ENCODE measurements around the gene GMDS.

GMDS gene

DNA sequence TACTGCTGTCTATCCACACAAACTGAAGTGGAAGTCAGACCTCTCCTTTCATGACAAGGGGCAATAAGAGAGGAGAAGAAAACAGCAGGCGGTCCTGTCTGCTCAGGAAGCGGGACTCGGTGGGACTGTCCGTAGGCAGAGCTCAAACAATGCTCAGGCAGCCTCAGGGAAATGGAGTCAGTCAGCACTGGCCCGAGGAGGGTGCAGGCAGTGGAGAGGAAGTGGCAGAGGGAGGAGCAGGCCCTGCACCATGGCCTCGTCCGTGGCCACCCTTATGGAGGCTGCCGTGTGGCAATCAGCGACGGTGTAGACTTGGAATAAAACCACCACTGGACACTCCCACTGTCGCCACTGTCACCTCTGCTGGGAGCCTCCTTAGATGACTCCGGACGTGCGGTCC, 616.1 kb downstream of the GMDS start:
- TF ChIP-seq, protein P1, sequence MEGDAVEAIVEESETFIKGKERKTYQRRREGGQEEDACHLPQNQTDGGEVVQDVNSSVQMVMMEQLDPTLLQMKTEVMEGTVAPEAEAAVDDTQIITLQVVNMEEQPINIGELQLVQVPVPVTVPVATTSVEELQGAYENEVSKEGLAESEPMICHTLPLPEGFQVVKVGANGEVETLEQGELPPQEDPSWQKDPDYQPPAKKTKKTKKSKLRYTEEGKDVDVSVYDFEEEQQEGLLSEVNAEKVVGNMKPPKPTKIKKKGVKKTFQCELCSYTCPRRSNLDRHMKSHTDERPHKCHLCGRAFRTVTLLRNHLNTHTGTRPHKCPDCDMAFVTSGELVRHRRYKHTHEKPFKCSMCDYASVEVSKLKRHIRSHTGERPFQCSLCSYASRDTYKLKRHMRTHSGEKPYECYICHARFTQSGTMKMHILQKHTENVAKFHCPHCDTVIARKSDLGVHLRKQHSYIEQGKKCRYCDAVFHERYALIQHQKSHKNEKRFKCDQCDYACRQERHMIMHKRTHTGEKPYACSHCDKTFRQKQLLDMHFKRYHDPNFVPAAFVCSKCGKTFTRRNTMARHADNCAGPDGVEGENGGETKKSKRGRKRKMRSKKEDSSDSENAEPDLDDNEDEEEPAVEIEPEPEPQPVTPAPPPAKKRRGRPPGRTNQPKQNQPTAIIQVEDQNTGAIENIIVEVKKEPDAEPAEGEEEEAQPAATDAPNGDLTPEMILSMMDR (conservative IDR thresholded peaks at IDR 0.05; ENCODE audit: low read depth), result no peak
- CTCF ChIA-PET, result interaction anchor here (0.6 kb wide), 1 partner anchor 92 kb away, joined by 5 read pairs; no protein-coding TSS in a partner anchor
- POLR2A ChIA-PET (ENCODE audit: low non-redundant PET), result no interaction called here

GRCh38 chr6:1627827-1628560, 617.4 kb downstream of the GMDS start:
- H3K27ac ChIP-seq, result no peak overlapping the region
- ChIA-PET CTCF (no interaction called here), POLR2A (ENCODE audit: low non-redundant PET) (no interaction called here)
- TF ChIP-seq, protein P1 (conservative IDR thresholded peaks at IDR 0.05; ENCODE audit: low read depth), result no peak
- DNase-seq (ENCODE audit: low spot score), result no peak

More for the DNA sequence above, 616.1 kb downstream of the GMDS start:
- no peak for DNase-seq (ENCODE audit: low spot score)
- no peak overlapping the region for H3K27ac ChIP-seq

DNA sequence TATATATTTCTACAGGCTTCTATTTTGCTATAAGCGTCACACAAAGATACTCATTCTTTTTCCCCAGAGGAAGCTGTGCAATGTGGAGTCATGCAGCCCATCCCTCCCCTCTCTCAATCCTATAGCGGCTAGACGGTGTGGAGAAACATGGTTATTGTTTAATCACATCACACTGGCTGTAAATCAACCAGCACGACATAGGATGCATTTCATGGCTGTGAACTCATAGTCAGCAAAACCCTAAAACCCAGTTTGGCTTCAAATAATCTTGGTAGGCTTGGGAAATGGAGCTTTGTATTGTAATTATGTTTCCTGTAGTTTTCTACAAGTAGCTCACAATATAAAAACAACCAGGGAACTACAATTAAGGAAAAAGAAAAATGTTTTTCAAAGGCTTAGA, 618.9 kb downstream of the GMDS start:
- POLR2A ChIA-PET (ENCODE audit: low non-redundant PET), result no interaction called here
- H3K27ac ChIP-seq, result no peak overlapping the region
- CTCF ChIA-PET, result no interaction called here
- TF ChIP-seq, protein P1 (conservative IDR thresholded peaks at IDR 0.05; ENCODE audit: low read depth), result no peak
- DNase-seq (ENCODE audit: low spot score), result no peak

- POLR2A ChIA-PET (ENCODE audit: low non-redundant PET), result no interaction called here
- TF ChIP-seq, protein P1 (conservative IDR thresholded peaks at IDR 0.05; ENCODE audit: low read depth), result no peak
- no peak overlapping the region for H3K27ac ChIP-seq
- CTCF ChIA-PET, result interaction anchor here (1.0 kb wide), 1 partner anchor 84 kb away, joined by 4 read pairs; no protein-coding TSS in a partner anchor
- no peak for DNase-seq (ENCODE audit: low spot score)
These were observed 619.5 kb downstream of the GMDS start for GRCh38 chr6:1625794-1626435.

GRCh38 chr6:1624851-1625781, 620.3 kb downstream of the GMDS start:
- POLR2A ChIA-PET (ENCODE audit: low non-redundant PET), result interaction anchor here (0.6 kb wide), 2 partner anchors 9 to 114 kb away, joined by 4 to 11 read pairs; no protein-coding TSS in a partner anchor
- TF ChIP-seq, protein P1 (conservative IDR thresholded peaks at IDR 0.05; ENCODE audit: low read depth), result no peak
- CTCF ChIA-PET, result interaction anchor here (0.5 to 1.0 kb wide), 2 partner anchors 65 to 85 kb away, joined by 4 to 5 read pairs; no protein-coding TSS in a partner anchor
- H3K27ac ChIP-seq, result 0 out of 2 replicates have a peak overlapping the region, but pooled peaks have one; percentile 9
- no peak for DNase-seq (ENCODE audit: low spot score)

Measured in RWPE1 (cell line).